GM18499 (cell line): ENCODE data around the gene ACTG1.

Experiments
- ATAC-seq: cut with Tn5 transposase; IDR thresholded peaks from one replicate; pipeline ENCODE4 v1.9.1; 2021; ENCODE audit warnings: moderate number of reproducible peaks; ENCODE audit not compliant: insufficient read depth, unreplicated experiment

The ACTG1 gene

DNA sequence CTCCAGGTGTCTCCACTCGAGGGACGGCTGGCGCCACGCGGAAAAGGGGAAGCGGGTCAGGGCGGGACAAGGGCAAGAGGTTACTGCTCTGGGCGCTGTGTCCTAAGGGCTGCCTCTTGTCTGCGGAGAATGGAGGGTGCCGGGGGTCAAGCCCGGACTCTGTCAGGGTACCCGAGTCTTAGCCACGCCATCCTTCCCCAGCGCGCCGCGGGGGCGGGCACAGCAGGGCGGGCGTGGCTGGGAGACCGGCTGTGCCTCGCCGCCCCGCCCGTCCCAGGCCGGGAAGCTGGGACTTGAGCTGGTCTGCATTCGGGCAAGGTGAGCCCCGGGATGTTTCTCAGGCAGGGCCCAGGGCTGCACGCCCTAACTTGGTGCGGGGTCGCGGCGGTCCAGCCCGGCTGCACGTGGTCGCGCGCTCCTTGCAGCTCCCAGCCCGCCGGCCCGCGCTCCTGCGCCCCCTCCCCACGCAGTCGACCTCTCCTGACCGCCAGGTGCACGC lies 6.2 kb upstream of the ACTG1 start:
- no peak for ATAC-seq

GRCh38 chr17:81518113-81518784 lies 5.7 kb upstream of the ACTG1 start:
- no peak for ATAC-seq

DNA sequence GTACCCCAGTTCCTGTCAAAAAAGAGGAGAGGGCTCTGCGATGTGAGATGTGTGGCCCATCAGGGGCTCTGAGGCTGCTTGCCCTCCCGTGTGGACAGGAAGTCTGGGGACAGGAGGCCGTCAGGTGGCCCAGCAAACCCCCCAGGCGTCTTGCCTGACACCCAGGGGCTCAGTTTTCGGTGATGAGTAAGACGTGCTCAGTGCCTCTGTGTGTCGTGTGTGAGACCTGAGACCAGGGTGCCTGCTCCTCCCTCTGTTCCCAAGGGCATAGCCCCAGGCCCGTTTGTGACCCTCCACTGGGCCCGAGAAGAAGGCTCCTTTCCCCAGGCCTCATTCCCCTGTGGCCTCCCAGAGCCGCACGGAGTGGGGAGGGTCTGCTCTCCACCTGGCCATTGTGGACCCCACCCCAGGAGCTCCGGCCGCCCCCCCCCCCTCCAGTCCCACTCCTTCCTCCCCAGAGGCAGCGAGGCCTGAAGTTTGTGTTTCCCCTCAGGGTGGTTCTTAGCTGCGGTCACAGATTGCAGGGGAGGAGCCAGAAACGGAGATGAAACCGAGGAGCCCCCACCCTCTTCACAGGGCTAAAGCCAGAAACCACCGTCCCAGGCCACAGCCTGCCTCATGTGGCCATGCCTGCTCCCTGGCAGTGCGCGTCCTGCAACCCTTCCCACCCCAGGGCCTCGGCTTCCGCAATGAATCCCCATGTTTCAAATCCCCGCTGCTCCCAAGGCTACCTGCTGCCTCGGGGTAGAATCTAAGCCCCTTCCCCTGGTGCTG lies 4.9 kb upstream of the ACTG1 start:
- peak; percentile 27 for ATAC-seq

DNA sequence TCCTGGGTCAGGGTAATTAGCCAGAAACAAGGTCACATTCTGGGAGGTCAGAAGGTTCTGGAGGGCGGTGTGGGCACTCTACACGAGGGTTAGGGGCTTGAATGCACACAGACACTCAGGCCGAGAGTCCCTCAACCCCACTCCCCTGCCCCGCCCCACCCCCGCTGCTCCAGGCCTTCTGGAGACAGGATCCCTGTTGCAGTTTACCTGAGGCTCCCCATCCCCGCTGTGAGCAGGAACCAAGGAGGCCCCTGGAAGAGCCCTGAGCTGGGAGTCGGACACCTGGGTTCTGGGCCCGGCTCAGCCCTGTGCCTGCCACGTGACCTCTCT lies 4.4 kb upstream of the ACTG1 start:
- ATAC-seq = no peak

DNA sequence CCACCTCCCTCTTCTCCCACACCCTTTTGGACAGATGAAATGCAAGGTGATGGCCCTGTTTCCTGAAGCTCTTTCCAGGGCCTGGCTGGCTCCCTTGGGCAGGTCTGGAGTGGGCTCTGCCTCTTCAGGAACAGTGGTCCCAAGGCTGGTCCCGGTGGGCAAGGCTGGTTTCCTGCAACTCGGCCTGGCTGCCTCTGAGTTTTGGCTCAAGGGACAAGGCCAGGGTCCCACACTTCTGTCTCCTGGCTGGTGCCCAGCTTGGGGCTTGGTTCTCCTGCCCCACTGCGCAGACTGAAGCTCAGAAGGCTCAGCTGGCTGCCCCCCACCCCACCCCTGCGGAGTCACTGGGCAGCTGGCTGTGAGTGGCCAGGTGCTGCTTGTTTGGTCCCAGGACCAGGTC lies 3.8 kb upstream of the ACTG1 start:
- ATAC-seq = no peak

GRCh38 chr17:81515530-81516041 lies 3.0 kb upstream of the ACTG1 start:
- no peak for ATAC-seq

DNA sequence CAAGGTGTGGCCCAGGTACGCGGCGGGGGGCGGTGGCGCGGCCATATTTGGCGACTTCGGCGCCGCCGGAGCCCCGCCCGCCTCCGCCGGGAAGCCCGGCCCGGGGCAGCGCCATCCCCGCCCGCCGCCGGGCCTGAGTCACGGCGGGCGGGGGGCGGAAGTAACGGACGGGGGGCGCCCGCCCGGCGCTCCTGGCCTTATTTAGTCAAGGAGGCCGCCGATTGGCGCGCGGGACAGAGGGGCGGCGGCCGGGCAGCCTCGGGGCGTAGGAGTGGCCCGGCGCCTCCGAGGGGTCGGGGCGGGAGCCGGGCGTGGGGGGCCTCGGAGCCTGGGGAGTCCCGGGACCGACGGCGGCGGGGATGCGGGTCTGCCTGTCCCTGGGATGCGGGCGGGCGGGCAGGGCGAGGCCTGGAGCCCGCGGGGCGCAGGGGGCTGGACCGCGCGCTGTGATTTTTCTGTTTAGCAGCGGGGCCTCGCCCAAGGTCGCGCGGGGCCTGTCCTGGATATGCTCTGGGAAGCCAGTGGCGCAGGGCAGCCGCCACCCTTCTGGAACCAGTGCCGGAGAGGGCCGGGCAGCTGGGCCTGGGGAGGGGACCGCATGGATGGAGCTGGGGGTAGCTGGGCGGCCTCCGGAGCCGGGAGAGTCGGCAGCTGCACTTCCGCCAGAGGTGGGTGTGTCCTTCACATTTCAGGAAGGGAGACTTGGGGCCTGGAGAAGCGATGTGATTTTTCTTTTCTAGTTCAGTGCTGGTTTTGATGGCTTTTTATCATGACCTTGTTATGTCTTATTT lies 2.3 kb upstream of the ACTG1 start:
- ATAC-seq = no peak

GRCh38 chr17:81514489-81514738 lies 1.8 kb upstream of the ACTG1 start:
- ATAC-seq = no peak

GRCh38 chr17:81513753-81514488 lies 1.3 kb upstream of the ACTG1 start:
- no peak for ATAC-seq

DNA sequence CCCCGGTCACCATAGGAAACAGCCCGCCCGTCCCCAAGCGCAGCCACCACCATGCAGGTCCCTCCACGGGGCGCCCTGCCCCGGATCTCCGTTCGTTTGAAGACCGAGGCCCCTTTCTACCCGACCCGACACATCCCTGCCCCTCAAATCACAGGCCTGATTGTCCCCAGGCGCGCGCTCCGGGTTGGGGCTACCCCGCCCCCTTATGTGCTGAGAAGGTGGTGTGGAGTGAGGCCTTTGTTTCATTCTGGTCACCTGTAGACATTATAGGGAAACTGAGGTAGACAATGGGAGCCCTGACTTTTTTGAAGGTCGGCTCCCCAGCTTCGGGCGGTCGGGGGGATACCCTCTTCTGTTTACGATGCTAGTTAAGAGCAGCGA lies 763 bp upstream of the ACTG1 start:
- ATAC-seq = no peak

GRCh38 chr17:81511804-81512561 lies 616 bp downstream of the ACTG1 start:
- no peak for ATAC-seq

DNA sequence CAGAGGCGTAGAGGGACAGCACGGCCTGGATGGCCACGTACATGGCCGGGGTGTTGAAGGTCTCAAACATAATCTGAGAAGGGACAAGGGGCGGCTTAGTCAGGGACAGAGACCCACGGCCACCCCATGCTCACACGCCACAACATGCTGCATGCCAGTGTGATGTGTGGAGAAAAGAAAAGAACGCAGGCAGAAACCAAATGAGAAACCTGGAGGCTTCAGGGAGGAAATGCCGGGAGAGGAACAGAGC lies 1.1 kb downstream of the ACTG1 start:
- no peak for ATAC-seq

DNA sequence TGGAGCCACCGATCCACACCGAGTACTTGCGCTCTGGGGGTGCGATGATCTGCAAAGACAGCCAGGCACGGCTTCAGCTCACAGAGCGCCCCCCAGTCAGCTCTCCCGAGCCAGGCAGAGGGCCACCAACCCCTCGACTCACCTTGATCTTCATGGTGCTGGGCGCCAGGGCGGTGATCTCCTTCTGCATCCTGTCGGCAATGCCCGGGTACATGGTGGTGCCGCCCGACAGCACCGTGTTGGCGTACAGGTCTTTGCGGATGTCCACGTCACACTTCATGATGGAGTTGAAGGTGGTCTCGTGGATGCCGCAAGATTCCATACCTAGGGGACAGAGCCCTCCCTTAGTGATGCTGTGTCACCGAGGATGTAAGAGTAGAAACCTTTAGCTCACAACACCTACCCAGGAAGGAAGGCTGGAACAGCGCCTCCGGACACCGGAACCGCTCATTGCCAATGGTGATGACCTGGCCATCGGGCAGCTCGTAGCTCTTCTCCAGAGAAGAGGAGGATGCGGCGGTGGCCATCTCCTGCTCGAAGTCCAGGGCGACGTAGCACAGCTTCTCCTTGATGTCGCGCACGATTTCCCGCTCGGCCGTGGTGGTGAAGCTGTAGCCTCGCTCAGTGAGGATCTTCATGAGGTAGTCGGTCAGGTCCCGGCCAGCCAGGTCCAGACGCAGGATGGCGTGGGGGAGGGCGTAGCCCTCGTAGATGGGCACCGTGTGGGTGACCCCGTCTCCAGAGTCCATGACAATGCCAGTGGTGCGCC lies 1.6 kb downstream of the ACTG1 start:
- ATAC-seq = no peak

DNA sequence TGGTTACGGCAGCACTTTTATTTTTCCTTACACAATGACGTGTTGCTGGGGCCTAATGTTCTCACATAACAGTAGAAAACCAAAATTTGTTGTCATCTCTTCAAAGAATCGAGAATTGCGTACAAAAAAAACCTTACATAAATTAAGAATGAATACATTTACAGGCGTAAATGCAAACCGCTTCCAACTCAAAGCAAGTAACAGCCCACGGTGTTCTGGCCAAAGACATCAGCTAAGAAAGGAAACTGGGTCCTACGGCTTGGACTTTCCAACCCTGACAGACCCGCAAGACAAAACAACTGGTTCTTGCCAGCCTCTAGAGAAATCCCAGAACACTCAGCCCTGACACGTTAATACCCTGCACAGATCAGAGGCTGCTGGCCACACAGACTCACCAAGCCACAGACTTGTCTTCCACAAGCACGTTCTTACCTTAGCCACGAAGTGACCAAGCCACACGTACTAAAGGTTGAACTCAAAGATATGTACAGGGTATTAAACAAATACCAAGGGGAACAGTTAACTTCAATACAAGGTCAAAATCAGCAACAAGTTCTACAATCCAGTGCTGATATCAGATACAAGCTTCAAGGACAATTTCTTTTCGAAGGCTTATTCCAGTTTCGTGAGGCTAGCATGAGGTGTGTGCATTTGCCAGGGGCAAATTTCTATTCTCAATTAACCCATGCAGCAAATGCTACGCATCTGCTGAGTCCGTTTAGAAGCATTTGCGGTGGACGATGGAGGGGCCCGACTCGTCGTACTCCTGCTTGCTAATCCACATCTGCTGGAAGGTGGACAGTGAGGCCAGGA lies 2.4 kb downstream of the ACTG1 start:
- no peak for ATAC-seq

- ATAC-seq = no peak
Measured at GRCh38 chr17:81509207-81509971, 3.2 kb downstream of the ACTG1 start.

DNA sequence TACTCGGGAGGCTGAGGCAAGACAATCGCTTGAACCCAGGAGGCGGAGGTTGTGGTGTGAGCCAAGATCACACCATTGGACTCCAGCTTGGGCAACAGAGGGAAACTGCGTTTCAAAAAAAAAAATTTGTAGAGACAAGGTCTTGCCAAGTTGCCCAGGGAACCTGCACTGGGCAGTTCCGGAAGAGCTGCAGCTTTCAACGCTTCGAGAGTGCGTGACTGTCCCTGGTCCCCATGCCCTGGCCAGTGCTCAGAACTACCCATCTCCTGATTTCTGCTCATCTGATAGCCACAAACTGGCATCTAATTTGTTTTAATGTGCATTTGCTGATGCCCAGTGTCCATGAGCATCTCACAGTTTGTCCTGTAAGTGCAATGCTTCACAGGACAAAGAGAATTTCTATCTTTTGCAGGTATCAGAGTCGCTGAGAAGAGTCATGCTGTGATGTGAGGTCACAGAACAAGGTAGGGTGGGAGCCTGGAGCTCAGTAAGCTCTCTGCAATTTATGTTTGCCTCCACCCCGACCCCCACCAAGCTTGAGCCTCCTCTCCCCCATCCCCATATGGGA lies 3.9 kb downstream of the ACTG1 start:
- ATAC-seq = no peak

- ATAC-seq = no peak
Measured at GRCh38 chr17:81503619-81504018, 9.0 kb downstream of the ACTG1 start.
